Endothelial cell of umbilical vein (primary cell): Measurements from ENCODE around the gene KRT1. TPM values are rescaled to one million over a fixed set of nuclear protein-coding genes. Genes with fewer than 3 reads are reported as not detected.

Experiments
- BruUV-seq: library from RNA; stranded (reverse); fragments of 400-500 nt; replicated peaks from 2 replicates; lab custom pipeline; 2021; lab: Mats Ljungman, UMichigan
- CTCF ChIA-PET: fragments of 300-600, 350-600 bp; sonication (Branson Sonifier 250); formaldehyde crosslinking; loops from one replicate; lab custom pipeline; 2021; ENCODE audit warnings: antibody characterized with exemption, inconsistent platforms; lab: Charles Lee
- POLR2A ChIA-PET: fragments of 300-600, 350-600 bp; sonication (Branson Sonifier 250); formaldehyde crosslinking; loops from one replicate; lab custom pipeline; 2021; ENCODE audit warnings: antibody characterized with exemption, inconsistent platforms; lab: Charles Lee
- DNase-seq: peaks from one replicate; pipeline ENCODE4 v3.0.0-alpha.2; 2011; ENCODE audit warnings: low read depth, low spot score
- FAIRE-seq: peaks from 2 replicates; lab custom pipeline; 2011; peaks lifted over from hg19 to GRCh38; lab: Jason Lieb, UNC
- H2AFZ ChIP-seq: 2 replicates; pipeline ENCODE4 v1.6.0; 2012; ENCODE audit warnings: low read depth, low read length, control low read depth, inconsistent platforms
- H3K27ac ChIP-seq: 2 replicates; pipeline ENCODE4 v1.5.1; 2011; ENCODE audit warnings: low read depth, mild to moderate bottlenecking, control low read depth, low read length, moderate library complexity; ENCODE audit not compliant: insufficient read depth
- H3K27me3 ChIP-seq, 2 experiments: 2 replicates each; pipeline versions ENCODE4 v1.6.0 to v1.6.1; 2011; ENCODE audit warnings: low read length in 2 of 2, mixed read lengths in 1 of 2; ENCODE audit not compliant: control insufficient read depth in 2 of 2, insufficient read depth in 2 of 2
- H3K36me3 ChIP-seq, 2 experiments: 2 replicates in 1 of 2; 3 replicates in 1 of 2; pipeline ENCODE4 v1.5.1; 2011; ENCODE audit warnings: low read length in 2 of 2, mild to moderate bottlenecking in 1 of 2, moderate library complexity in 1 of 2; ENCODE audit not compliant: control insufficient read depth in 2 of 2, insufficient read depth in 2 of 2; ENCODE audit errors: extremely low read depth in 1 of 2
- H3K4me1 ChIP-seq: 3 replicates; pipeline ENCODE4 v1.5.1; 2011; ENCODE audit warnings: mild to moderate bottlenecking, low read length; ENCODE audit not compliant: control insufficient read depth, insufficient read depth; ENCODE audit errors: extremely low read depth
- H3K4me2 ChIP-seq: 2 replicates; pipeline ENCODE4 v1.6.1; 2011; ENCODE audit warnings: low read length, control low read depth, mixed read lengths; ENCODE audit not compliant: insufficient read depth
- H3K4me3 ChIP-seq, 3 experiments: fragments of 200-600 bp in 1 of 3; sonication (generic), shearing (Covaris generic) in 1 of 3; replicated peaks in 1 of 3; 2 replicates each; pipeline ENCODE4 v1.5.1; 2011 to 2016; ENCODE audit warnings: control low read depth in 3 of 3, low read length in 3 of 3, mild to moderate bottlenecking in 2 of 3, inconsistent platforms in 1 of 3, low read depth in 1 of 3, moderate library complexity in 1 of 3; ENCODE audit not compliant: insufficient read depth in 1 of 3
- H3K79me2 ChIP-seq: 2 replicates; pipeline ENCODE4 v1.6.0; 2012; ENCODE audit warnings: low read length, inconsistent platforms; ENCODE audit not compliant: control insufficient read depth, insufficient read depth
- H3K9ac ChIP-seq: replicated peaks from 2 replicates; pipeline ENCODE3; 2011; ENCODE audit warnings: low read length, control low read depth; ENCODE audit not compliant: insufficient read depth; ENCODE audit errors: extremely low read depth
- H3K9me1 ChIP-seq: replicated peaks from 3 replicates; pipeline ENCODE4 v1.6.0; 2011; ENCODE audit warnings: mild to moderate bottlenecking, low read length; ENCODE audit not compliant: control insufficient read depth, insufficient read depth; ENCODE audit errors: extremely low read depth
- H3K9me3 ChIP-seq: replicated peaks from 2 replicates; pipeline ENCODE4 v1.5.1; 2012; ENCODE audit warnings: low read length, inconsistent platforms; ENCODE audit not compliant: control insufficient read depth, insufficient read depth
- H4K20me1 ChIP-seq: replicated peaks from 2 replicates; pipeline ENCODE3; 2011; ENCODE audit warnings: mild to moderate bottlenecking, low read length; ENCODE audit not compliant: control insufficient read depth, insufficient read depth; ENCODE audit errors: extremely low read depth
- CTCF ChIP-seq, 2 donors: IDR thresholded peaks; 1 replicate in 1 of 2; 2 replicates in 1 of 2; pipeline ENCODE4 v1.5.1; 2011; ENCODE audit warnings: low read length in 2 of 2, mild to moderate bottlenecking in 2 of 2, moderate library complexity in 2 of 2, control low read depth in 1 of 2, inconsistent platforms in 1 of 2, low read depth in 1 of 2; ENCODE audit not compliant: insufficient read depth in 1 of 2; ENCODE audit errors: extremely low read depth in 1 of 2
- EZH2 ChIP-seq: IDR thresholded peaks from 2 replicates; pipeline ENCODE4 v1.6.1; 2012; ENCODE audit warnings: borderline replicate concordance, low read depth, mild to moderate bottlenecking, moderate library complexity, low read length, inconsistent platforms; ENCODE audit not compliant: severe bottlenecking
- FOS ChIP-seq: IDR thresholded peaks from 2 replicates; pipeline ENCODE4 v1.6.1; 2011; ENCODE audit warnings: mild to moderate bottlenecking, low read length, moderate library complexity, borderline replicate concordance; ENCODE audit not compliant: insufficient read depth
- MYC ChIP-seq: IDR thresholded peaks from one replicate; pipeline ENCODE4 v1.6.1; 2011; ENCODE audit warnings: mild to moderate bottlenecking, low read depth, low read length
- POLR2A ChIP-seq: IDR thresholded peaks from 2 replicates; pipeline ENCODE4 v1.6.1; 2012; ENCODE audit warnings: low read depth, mild to moderate bottlenecking, control low read depth, low read length
- dilution Hi-C: fragments of 300-500 bp; cut with MboI; formaldehyde crosslinking; loops from one replicate; pipeline ENCODE4 v1.15.0; 2019; ENCODE audit warnings: low sequenced_read_pairs; ENCODE audit not compliant: extremely low pct_ligation_motif_present
- intact Hi-C: fragments of 100-400 bp; cut with micrococcal nuclease; formaldehyde crosslinking; loops from one replicate; pipeline ENCODE4 v1.10.0; 2022
- polyA plus RNA-seq, 4 experiments: library from polyadenylated mRNA; depleted of rRNA in 3 of 4; stranded (reverse) in 3 of 4; unstranded in 1 of 4; fragments of >200 nt; gene quantifications; 2 replicates each; pipeline versions ENCODE4 v1.2.1 to v1.2.3, GENCODE V29; 2011 to 2012; ENCODE audit warnings: missing spikeins in 1 of 4
- total RNA-seq: library from RNA; stranded (reverse); gene quantifications from 2 replicates; pipeline ENCODE4 v1.2.3, GENCODE V29; 2021

KRT1 gene
- total and polyA plus RNA-seq, 2 donors (not counting 3 experiments of a cell fraction or from before 2014, with no cell fraction given): not detected

- intact Hi-C loops: no loop called here
- FAIRE-seq: no peak
- BruUV-seq: no TSS peak
Measured at GRCh38 chr12:52648012-52648550, 32.1 kb downstream of the KRT1 start.

More at GRCh38 chr12:52648012-52648550, 32.1 kb downstream of the KRT1 start:
- H3K4me2 ChIP-seq: no peak overlapping the region
- ChIA-PET CTCF (interaction anchor here (1.2 kb wide), 1 partner anchor 37 kb away, joined by 4 read pairs; no protein-coding TSS in a partner anchor), POLR2A (no interaction called here)
- no peak overlapping the region for H3K9ac ChIP-seq
- H3K36me3 ChIP-seq: no peaks in the 10 kb centered on the region
- no peak overlapping the region for H2AFZ ChIP-seq
- H3K9me3 ChIP-seq: no peaks in the 10 kb centered on the region
- no peaks in the 10 kb centered on the region for H3K9me1 ChIP-seq
- no peak for TF ChIP-seq EZH2
- no peak for TF ChIP-seq FOS
- no peak for TF ChIP-seq CTCF (IDR thresholded peaks at IDR 0.05; ENCODE audit: extremely low read depth in 1 of 2, insufficient read depth in 1 of 2, low read depth in 1 of 2, low read length in 2 of 2)
- no peak for TF ChIP-seq MYC
- no peak for TF ChIP-seq POLR2A
- H3K4me3 ChIP-seq: no peak overlapping the region
- H3K27ac ChIP-seq: no peak overlapping the region
- H3K4me1 ChIP-seq: no peaks in the 10 kb centered on the region
- DNase-seq: no peak
- peaks cover 4 to 9% of the 10 kb centered on the region in 2 experiments for H3K27me3 ChIP-seq
- no peaks in the 10 kb centered on the region for H3K79me2 ChIP-seq
- H4K20me1 ChIP-seq: no peaks in the 10 kb centered on the region
- dilution Hi-C loops: no loop called here
